SKM-1 (cell line): ENCODE results near the gene SKOR1.

Experiments used
- DNase-seq: peaks from one replicate; lab custom pipeline; 2025; ENCODE audit not compliant: unreplicated experiment; lab: John Stamatoyannopoulos, UW

SKOR1 gene

GRCh38 chr15:67850994-67851571 is 25.8 kb downstream of the SKOR1 start:
- peak; percentile 33 for DNase-seq

- no peak for DNase-seq
Measured at GRCh38 chr15:67852418-67852817, 27.1 kb downstream of the SKOR1 start.

DNA sequence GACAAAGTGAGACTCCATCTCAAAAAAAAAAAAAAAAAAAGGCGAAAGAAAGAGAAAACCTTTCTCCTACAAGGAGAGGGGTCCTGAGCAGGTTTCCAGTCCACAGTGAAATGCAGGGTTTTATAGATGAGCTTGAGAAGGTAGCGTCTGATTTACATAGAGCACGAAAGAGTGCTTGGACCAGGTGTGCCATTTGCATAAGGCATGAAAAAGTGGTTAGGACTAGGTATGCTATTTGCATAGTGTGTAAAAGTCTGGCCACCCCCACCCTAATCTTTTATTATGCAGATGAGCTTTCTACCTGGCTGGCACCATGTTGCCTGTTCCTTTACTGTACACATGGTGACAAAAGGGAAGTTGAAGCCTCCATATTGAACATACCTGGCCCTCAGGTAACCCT is 28.1 kb downstream of the SKOR1 start:
- DNase-seq, result no peak

GRCh38 chr15:67854358-67854757 is 29.0 kb downstream of the SKOR1 start:
- DNase-seq, result no peak

- no peak for DNase-seq
Measured at GRCh38 chr15:67855842-67856241, 30.5 kb downstream of the SKOR1 start.

DNA sequence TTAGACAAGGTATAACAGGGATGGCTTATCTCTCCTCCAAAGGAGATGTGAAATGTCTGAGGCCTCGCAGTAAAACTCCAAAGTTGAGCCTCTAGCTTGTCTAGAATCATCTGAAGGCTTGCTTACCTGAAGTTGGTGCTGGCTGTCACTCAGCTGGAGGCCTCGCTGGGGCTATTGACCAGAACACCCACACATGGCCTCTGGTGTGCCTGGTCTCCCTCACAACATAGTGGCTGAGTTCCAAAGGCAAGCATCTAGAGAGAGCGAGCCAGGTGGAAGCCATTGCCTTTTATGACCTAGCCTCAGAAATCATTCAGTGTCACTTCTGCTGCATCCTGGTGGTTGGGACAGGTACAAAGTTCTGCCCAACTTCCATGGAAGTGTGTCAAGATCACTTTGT is 31.9 kb downstream of the SKOR1 start:
- no peak for DNase-seq

GRCh38 chr15:67859331-67859946 is 34.1 kb downstream of the SKOR1 start:
- no peak for DNase-seq

DNA sequence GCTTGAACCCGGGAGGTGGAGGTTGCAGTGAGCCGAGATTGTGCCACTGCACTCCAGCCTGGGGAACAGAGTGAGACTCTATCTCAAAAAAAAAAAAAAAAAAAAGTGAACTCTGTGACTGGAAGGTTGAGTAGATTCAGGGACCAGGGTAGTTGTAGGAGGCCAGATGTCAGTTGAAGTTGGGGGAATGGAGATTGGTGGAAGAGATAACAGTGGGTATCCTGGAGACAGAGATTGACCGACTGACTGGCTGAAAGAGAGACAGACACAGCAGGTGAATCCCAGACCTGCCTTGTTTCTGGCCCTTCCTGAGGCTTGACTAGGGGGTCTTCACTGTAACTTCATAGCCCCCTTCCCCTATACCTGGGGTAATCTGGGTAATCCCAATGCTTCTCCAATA is 36.7 kb downstream of the SKOR1 start:
- DNase-seq, result no peak

- DNase-seq, result no peak
Measured at GRCh38 chr15:67862750-67863441, 37.6 kb downstream of the SKOR1 start.

DNA sequence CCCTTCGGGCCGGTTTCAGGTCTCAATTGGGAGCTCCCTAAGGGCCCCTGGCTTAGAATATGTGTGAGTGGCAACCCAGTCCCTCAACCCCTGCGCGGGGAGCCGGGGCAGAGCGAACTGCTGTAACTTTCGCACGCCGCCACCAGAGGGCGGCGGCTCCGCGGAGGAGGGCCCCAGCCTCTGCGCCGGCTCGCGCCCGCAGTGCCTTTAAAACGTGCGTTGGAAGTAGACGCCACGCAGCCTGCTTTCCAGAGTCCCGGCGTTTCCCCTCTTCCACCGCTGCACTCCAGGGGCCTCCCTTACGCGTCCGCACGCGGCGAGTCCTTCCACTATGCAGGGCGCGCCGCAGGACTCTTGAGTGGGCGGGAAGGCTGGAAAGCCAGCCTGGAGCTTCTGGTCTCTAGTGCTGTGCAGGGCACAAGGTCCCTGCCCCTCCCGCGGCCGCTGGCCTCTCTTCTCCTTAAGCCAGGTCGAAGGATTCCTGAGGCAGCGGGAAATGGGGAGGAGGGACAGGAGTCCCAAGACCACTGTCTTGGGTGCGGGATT is 38.2 kb downstream of the SKOR1 start:
- peak; percentile 27 for DNase-seq

- no peak for DNase-seq
Measured at GRCh38 chr15:67865331-67865730, 40.0 kb downstream of the SKOR1 start.

DNA sequence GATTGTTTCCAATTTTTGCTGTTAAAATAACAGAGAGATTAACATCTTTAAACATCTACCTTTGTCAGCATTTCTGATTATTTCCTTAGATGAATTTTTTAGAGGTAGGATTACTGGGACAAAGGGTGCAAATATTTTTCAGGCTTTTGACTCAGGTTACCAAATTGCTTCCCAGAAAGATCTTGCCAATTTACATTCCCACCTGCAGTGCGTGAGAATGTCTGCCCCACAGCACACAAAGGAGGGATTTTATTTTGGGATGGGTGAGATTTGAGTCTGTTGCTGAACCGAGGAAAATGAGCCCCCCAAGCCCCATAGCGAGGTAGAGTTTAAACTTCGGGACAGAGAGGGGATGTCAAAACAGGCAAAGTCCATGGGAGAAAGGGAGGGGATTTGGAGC is 40.5 kb downstream of the SKOR1 start:
- DNase-seq, result no peak

DNA sequence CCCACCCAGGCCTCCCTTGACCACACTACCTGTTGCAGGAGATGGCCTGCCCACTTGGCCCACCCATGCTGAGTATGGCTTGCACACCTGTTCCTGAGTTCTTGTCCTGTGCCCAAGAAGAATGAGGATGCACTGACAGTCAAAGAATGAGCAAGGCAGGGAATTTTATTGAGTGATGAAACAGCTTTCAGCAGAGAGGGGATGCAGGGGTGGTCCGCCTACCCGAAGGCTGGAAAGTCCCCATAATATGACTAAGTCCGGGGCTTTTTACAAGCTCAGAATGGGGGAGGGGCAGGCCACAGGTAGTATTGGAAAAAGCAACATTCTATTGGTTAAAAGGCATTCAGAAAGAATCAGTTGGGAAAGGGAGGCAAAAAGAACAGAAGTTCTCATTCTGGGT is 44.4 kb downstream of the SKOR1 start:
- DNase-seq, result no peak

GRCh38 chr15:67870868-67871408 is 45.6 kb downstream of the SKOR1 start:
- no peak for DNase-seq

GRCh38 chr15:67873777-67874176 is 48.5 kb downstream of the SKOR1 start:
- no peak for DNase-seq

GRCh38 chr15:67878712-67879206 is 53.5 kb downstream of the SKOR1 start:
- DNase-seq, result no peak

DNA sequence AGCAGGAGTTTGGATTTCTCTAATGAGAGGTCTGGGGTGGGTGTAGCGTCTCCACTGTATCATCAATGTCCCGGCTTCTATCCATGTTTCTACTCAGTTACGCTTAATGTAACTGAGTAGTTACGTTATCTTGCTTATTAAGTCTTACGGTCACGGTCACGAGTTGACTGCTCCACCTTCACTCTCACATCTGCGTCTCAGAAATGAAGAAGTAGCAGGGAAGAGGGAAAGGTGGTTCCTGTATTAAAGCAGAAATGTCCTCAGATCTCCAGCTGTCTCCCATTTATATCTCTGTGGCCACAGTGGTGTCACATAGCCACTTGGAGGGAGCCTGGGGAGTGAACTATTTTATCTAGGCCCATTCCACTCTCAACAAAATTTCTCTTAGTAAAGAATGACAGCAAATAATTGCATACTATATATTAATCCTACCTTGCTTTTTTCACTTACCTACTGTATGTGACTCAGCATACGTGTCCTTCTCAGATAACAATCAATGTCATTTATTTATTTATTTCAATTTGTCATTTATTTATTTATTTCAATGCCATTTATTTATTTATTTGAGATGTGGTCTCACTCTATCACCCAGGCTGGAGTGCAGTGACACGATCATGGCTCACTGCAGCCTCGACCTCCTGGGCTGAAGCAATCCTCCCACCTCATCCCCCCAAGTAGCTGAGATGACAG is 54.3 kb downstream of the SKOR1 start:
- peak; percentile 17 for DNase-seq

DNA sequence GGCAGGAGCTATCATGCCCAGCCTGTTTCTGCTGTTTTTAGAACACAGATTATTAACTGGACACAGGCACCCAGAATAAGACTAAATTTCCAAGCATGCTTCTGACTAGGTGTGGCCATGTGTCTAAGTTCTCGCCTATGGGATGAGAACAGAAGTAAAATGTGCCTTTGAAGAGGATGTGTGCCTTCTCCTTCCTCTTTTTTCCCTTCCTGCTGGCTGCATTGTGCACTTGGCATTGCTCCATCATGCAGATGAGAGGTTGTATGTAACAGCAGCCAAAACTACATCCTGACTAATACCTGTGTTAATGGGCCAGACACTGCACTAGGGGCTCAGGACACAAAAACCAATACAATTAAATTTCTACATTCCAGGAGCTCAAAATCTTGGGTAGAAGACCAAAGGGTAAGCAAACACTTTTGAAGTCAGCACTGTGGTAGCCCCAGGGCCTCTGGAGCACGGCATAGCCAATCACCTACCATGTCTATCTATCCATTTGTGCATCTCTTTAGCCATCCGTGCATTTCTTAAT is 55.4 kb downstream of the SKOR1 start:
- DNase-seq, result peak; percentile 77

DNA sequence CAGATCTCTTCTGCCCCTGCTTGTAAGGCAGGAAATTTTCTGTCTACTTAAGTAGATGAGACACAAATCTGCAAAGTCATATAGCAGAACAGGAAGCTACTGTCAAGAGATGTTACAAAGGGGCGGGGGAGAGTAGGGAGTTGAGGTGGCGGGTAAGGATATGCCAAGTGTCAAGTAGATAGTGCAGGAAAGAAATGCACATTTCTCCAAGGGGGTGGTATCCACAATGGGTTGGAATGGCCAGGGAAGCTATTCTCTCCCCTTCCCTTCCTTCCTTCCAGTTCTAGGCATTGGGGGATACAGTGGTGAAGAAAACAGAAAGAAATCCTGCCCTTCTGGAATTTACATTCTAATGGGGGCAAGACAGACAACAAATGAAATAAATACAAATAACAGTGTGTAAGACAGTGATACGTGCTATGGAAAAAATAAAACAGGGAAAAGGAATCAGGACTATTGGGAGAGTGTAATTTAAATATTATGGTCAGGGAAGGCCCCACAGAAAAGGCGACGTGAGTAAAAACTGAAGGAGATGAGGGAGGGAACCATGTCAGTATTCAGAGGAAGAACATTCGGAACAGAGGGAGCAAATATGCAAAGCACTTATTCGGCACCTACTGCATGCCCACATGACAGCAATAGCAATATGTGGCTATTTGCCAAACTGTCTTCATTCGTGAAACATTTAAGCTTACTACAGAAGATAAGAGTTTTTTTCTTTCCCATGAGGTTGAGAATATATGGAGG is 57.4 kb downstream of the SKOR1 start:
- DNase-seq, result peak; percentile 87

DNA sequence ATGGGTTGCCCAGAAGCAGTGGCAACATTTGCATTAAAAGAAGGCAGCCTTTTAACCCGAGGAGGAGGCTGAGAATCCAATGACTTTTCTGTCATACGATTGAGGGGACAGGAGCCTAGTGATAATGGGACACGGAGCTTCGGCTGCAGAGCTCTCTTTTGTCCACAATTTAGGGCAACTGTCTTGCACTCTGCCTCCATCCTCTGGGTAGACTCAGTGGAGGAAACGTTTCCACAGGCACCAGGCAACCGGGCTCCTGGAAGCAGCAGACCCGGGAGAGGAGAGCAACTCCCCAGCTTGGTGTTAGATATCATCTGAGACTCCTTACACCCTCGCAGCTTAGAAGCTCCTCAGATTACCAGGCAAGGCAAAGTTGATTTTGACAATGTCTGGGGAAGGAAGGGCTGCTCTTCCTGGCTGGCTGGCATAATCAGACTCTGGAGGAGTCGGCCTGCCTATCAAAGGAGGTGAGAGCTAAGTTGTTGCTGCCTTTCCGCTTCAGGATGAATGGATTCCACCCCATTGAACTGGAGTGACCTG is 58.0 kb downstream of the SKOR1 start:
- DNase-seq, result no peak
